Measurements from ENCODE around the gene DCTN3.

The DCTN3 gene

DNA sequence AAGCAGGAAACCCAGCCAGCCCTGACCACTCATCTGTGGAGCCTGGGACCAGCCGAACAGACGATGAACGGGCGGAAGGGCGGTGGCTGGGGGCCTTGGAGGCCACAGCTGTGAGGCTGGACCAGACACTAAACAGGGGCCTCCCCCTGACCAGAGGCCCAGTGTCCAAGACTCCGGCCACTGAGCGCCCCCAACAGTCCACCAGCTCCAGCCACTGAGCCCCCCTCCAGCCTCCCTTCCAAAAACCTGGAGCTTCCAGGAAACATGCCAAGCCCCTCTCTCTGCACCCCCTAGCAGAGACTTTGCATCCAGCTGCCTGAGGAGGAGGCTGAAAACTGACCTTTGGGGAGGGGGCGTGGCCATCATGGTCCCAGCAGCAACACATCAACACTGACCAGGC is 54.0 kb downstream of the DCTN3 start:
- Histone ChIP-seq H3K27ac (no peak overlapping the region), H3K27me3 (peaks cover 0 to 53% of the 10 kb centered on the region in 2 donors), H3K4me1 (no peaks in the 10 kb centered on the region), H3K4me3 (no peak overlapping the region), H3K9me3 (peaks cover 0 to 4% (median 0%) of the 10 kb centered on the region in 3 donors), H3K36me3 (no peaks in the 10 kb centered on the region)
- intact Hi-C loops (cut with DNase I; ENCODE audit: low total_unique reads) = no loop called here
- no peak for DNase-seq
- TF ChIP-seq, protein P1, sequence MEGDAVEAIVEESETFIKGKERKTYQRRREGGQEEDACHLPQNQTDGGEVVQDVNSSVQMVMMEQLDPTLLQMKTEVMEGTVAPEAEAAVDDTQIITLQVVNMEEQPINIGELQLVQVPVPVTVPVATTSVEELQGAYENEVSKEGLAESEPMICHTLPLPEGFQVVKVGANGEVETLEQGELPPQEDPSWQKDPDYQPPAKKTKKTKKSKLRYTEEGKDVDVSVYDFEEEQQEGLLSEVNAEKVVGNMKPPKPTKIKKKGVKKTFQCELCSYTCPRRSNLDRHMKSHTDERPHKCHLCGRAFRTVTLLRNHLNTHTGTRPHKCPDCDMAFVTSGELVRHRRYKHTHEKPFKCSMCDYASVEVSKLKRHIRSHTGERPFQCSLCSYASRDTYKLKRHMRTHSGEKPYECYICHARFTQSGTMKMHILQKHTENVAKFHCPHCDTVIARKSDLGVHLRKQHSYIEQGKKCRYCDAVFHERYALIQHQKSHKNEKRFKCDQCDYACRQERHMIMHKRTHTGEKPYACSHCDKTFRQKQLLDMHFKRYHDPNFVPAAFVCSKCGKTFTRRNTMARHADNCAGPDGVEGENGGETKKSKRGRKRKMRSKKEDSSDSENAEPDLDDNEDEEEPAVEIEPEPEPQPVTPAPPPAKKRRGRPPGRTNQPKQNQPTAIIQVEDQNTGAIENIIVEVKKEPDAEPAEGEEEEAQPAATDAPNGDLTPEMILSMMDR (IDR thresholded peaks at IDR 0.05) = no peak

DNA sequence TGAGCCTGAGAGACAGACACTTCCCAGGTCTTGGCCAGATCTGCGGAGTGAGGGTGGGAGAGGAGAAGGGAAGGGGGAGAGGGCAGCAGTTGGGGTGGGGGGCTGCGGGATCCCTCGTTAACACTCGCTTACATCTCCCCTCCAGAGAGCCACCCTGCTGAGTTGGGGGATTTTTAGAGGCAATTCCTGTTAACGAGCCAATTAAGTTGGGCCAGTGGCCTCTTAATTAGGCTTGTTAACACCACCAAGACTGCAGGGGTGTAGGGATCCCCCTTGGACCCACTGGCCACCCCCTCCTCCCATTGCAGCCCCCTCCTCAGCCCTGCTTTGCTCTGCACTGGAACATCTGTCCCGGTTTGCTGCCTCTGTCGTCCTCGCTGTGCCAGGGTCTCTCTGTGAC is 54.4 kb downstream of the DCTN3 start:
- Histone ChIP-seq H3K4me3 (no peak overlapping the region), H3K27me3 (peaks cover 0 to 55% of the 10 kb centered on the region in 2 donors), H3K36me3 (no peaks in the 10 kb centered on the region), H3K9me3 (peaks cover 0 to 4% (median 0%) of the 10 kb centered on the region in 3 donors), H3K4me1 (no peaks in the 10 kb centered on the region), H3K27ac (no peak overlapping the region)
- DNase-seq = no peak
- intact Hi-C loops (cut with DNase I; ENCODE audit: low total_unique reads) = no loop called here
- TF ChIP-seq, protein P1 (IDR thresholded peaks at IDR 0.05) = no peak

DNA sequence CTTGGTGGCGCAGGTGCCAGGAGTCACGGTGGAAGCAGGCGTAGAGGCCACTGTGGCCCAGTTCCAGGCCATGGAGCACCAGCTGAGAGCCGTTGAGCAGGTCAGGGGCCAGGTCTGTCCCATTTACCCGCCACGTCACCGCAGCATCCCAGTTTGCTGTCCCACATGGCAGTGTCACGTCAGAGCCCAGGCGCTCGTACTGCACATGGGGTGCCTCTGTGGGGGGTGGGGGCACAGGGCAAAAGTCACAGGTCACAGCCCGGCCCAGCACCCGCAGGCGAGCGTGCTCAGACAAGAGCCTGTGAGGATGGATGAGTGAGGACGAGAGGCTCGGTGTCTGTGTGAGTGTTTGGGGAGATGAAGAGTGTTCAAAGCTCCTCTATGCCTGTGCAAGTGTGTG is 55.7 kb downstream of the DCTN3 start:
- H3K9me3 ChIP-seq = peaks cover 0 to 4% (median 0%) of the 10 kb centered on the region in 3 donors
- H3K27ac ChIP-seq = no peak overlapping the region
- H3K27me3 ChIP-seq = peaks cover 0 to 61% of the 10 kb centered on the region in 2 donors
- TF ChIP-seq, protein P1 (IDR thresholded peaks at IDR 0.05) = no peak
- peaks cover 0 to 7% (median 1%) of the 10 kb centered on the region in 4 donors for H3K4me1 ChIP-seq
- no peak for DNase-seq
- H3K36me3 ChIP-seq = no peaks in the 10 kb centered on the region
- intact Hi-C loops (cut with DNase I; ENCODE audit: low total_unique reads) = no loop called here
- no peak overlapping the region for H3K4me3 ChIP-seq

Data from tibial artery (tissue), 4 donors.